ENCODE data around the gene OVCA2. TPM values are rescaled to one million over a fixed set of nuclear protein-coding genes. Genes with fewer than 3 reads are reported as not detected.

Gene OVCA2
- total RNA-seq, 1 experiment from 2014 or later, result 42.5 TPM

GRCh38 chr17:2027528-2028233 is 14.1 kb upstream of the OVCA2 start:
- no peak for DNase-seq (ENCODE audit: low read depth, low spot score)
- BruUV-seq (replicated peaks), result no TSS peak
- CTCF ChIA-PET, result no interaction called here
- H3K27ac ChIP-seq (ENCODE audit: low read length), result no peak overlapping the region
- H3K27me3 ChIP-seq (ENCODE audit: control insufficient read depth, insufficient read depth, low read length), result no peaks in the 10 kb centered on the region; the same call in 1 of the 2 replicates
- POLR2A ChIA-PET, result no interaction called here
- no peak for ATAC-seq
- in situ Hi-C loops (cut with HindIII; ENCODE audit: low pct_unique_long_range_greater_than_20kb, low sequenced_read_pairs), result no loop called here
- no peak overlapping the region for H3K4me3 ChIP-seq (ENCODE audit: low read depth in 2 of 2, low read length in 2 of 2)
- TF ChIP-seq TCF7L2 (IDR thresholded peaks at IDR 0.05; ENCODE audit: low read depth, low read length) (no peak), SIN3A (IDR thresholded peaks at IDR 0.05; ENCODE audit: borderline replicate concordance, insufficient read depth, low read depth, low read length) (no peak), CTCF (IDR thresholded peaks at IDR 0.05) (no peak), POLR2AphosphoS5 (IDR thresholded peaks at IDR 0.05; ENCODE audit: low read depth, low read length) (no peak)
- TF ChIP-seq, protein P1, sequence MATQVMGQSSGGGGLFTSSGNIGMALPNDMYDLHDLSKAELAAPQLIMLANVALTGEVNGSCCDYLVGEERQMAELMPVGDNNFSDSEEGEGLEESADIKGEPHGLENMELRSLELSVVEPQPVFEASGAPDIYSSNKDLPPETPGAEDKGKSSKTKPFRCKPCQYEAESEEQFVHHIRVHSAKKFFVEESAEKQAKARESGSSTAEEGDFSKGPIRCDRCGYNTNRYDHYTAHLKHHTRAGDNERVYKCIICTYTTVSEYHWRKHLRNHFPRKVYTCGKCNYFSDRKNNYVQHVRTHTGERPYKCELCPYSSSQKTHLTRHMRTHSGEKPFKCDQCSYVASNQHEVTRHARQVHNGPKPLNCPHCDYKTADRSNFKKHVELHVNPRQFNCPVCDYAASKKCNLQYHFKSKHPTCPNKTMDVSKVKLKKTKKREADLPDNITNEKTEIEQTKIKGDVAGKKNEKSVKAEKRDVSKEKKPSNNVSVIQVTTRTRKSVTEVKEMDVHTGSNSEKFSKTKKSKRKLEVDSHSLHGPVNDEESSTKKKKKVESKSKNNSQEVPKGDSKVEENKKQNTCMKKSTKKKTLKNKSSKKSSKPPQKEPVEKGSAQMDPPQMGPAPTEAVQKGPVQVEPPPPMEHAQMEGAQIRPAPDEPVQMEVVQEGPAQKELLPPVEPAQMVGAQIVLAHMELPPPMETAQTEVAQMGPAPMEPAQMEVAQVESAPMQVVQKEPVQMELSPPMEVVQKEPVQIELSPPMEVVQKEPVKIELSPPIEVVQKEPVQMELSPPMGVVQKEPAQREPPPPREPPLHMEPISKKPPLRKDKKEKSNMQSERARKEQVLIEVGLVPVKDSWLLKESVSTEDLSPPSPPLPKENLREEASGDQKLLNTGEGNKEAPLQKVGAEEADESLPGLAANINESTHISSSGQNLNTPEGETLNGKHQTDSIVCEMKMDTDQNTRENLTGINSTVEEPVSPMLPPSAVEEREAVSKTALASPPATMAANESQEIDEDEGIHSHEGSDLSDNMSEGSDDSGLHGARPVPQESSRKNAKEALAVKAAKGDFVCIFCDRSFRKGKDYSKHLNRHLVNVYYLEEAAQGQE (IDR thresholded peaks at IDR 0.05; ENCODE audit: insufficient read depth in 1 of 2, low read depth in 2 of 2, low read length in 1 of 2), result no peak
- H3K4me1 ChIP-seq (ENCODE audit: control insufficient read depth, insufficient read depth, low read length), result peaks cover 3% of the 10 kb centered on the region; the same call in 1 of the 2 replicates
- H3K36me3 ChIP-seq (ENCODE audit: control insufficient read depth, insufficient read depth, low read length), result no peaks in the 10 kb centered on the region; the same call in 1 of the 2 replicates
- H3K9me3 ChIP-seq (ENCODE audit: control insufficient read depth, insufficient read depth, low read depth, low read length), result no peaks in the 10 kb centered on the region
- intact Hi-C loops (cut with micrococcal nuclease; ENCODE audit: unreplicated experiment), result loop anchor here (2.0 kb wide), 1 partner anchor 119 kb away; no protein-coding TSS in a partner anchor

DNA sequence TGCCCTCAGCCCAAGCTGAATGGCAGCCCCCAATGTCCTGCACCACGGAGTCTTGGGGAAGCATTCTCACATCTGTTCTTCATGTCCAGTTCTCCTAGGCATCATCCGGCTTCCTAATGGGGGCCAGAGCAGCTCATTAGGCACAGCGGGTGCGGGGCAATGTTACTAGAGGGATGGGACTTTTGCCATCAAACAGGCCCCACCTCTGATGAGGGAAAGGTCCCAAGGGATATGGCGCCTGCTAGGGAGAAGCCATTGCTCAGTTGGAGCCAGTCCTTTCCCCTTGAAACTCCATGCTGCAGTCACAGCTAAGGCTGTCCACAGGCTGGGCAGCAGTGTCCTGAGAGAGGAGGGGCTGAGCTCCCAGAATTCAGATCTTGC is 13.6 kb upstream of the OVCA2 start:
- ChIA-PET POLR2A (no interaction called here), CTCF (no interaction called here)
- in situ Hi-C loops (cut with HindIII; ENCODE audit: low pct_unique_long_range_greater_than_20kb, low sequenced_read_pairs) (no loop called here), intact Hi-C loops (cut with micrococcal nuclease; ENCODE audit: unreplicated experiment) (loop anchor here (2.0 kb wide), 1 partner anchor 119 kb away; no protein-coding TSS in a partner anchor)
- Histone ChIP-seq H3K36me3 (ENCODE audit: control insufficient read depth, insufficient read depth, low read length) (no peaks in the 10 kb centered on the region; the same call in 1 of the 2 replicates), H3K4me1 (ENCODE audit: control insufficient read depth, insufficient read depth, low read length) (peaks cover 3% of the 10 kb centered on the region; the same call in 1 of the 2 replicates), H3K27ac (ENCODE audit: low read length) (no peak overlapping the region), H3K4me3 (ENCODE audit: low read depth in 2 of 2, low read length in 2 of 2) (no peak overlapping the region), H3K27me3 (ENCODE audit: control insufficient read depth, insufficient read depth, low read length) (no peaks in the 10 kb centered on the region; the same call in 1 of the 2 replicates), H3K9me3 (ENCODE audit: control insufficient read depth, insufficient read depth, low read depth, low read length) (no peaks in the 10 kb centered on the region)
- BruUV-seq (replicated peaks), result no TSS peak
- DNase-seq (ENCODE audit: low read depth, low spot score), result no peak
- TF ChIP-seq SIN3A (IDR thresholded peaks at IDR 0.05; ENCODE audit: borderline replicate concordance, insufficient read depth, low read depth, low read length), result no peak
- TF ChIP-seq CTCF (IDR thresholded peaks at IDR 0.05), result no peak
- TF ChIP-seq POLR2AphosphoS5 (IDR thresholded peaks at IDR 0.05; ENCODE audit: low read depth, low read length), result no peak
- TF ChIP-seq, protein P1 (IDR thresholded peaks at IDR 0.05; ENCODE audit: insufficient read depth in 1 of 2, low read depth in 2 of 2, low read length in 1 of 2), result no peak
- no peak for TF ChIP-seq TCF7L2 (IDR thresholded peaks at IDR 0.05; ENCODE audit: low read depth, low read length)
- ATAC-seq, result no peak
